Heart right ventricle (tissue), 16 donors: ENCODE data around the gene VWA7. TPM values are rescaled to one million over a fixed set of nuclear protein-coding genes. Genes with fewer than 3 reads are reported as not detected.

Experiments
- ATAC-seq, 8 donors: fragments of 200-7000 bp; cut with Tn5 transposase; one replicate each; pipeline ENCODE4 v1.9.1; 2020; ENCODE audit warnings: mild to moderate bottlenecking in 8 of 8, moderate library complexity in 8 of 8, moderate number of reproducible peaks in 1 of 8
- DNase-seq, 2 donors: peaks; one replicate each; pipeline ENCODE4 v3.0.0-alpha.2; 2020
- H3K27ac ChIP-seq, 10 donors: fragments of 200-600 bp; sonication (generic) in 2 of 10; one replicate each; pipeline versions ENCODE4 v1.5.0 to v1.8.0; 2020 to 2022; ENCODE audit warnings: mild to moderate bottlenecking in 3 of 10
- H3K27me3 ChIP-seq, 7 donors: fragments of 200-600 bp; one replicate each; pipeline ENCODE4 v1.8.0; 2021 to 2022; ENCODE audit warnings: mild to moderate bottlenecking in 2 of 7
- H3K36me3 ChIP-seq, 9 donors: fragments of 200-600 bp; sonication (generic) in 1 of 9; one replicate each; pipeline versions ENCODE4 v1.5.0 to v1.8.0; 2020 to 2022; ENCODE audit warnings: mild to moderate bottlenecking in 2 of 9
- H3K4me1 ChIP-seq, 9 donors: fragments of 200-600 bp; sonication (generic) in 1 of 9; one replicate each; pipeline versions ENCODE4 v1.5.0 to v1.8.0; 2020 to 2022; ENCODE audit warnings: mild to moderate bottlenecking in 4 of 9
- H3K4me3 ChIP-seq, 10 donors: fragments of 200-600 bp; sonication (generic) in 2 of 10; one replicate each; pipeline versions ENCODE4 v1.5.0 to v1.8.0; 2020 to 2022; ENCODE audit warnings: mild to moderate bottlenecking in 7 of 10, moderate library complexity in 2 of 10
- H3K9me3 ChIP-seq, 11 donors: fragments of 200-600 bp in 10 of 11; sonication (generic) in 2 of 11; one replicate each; pipeline versions ENCODE4 v1.5.0 to v1.8.0; 2013 to 2022; ENCODE audit warnings: mild to moderate bottlenecking in 2 of 11, control low read depth in 1 of 11, moderate library complexity in 1 of 11
- WGBS, 2 donors: extraction: QIAGEN DNeasy Blood & Tissue Kit; methylation state at CpG; one replicate each; pipeline ENCODE4 v1.1.7; 2013; ENCODE audit warnings: inconsistent platforms in 1 of 2; 5-methylcytosine and 5-hydroxymethylcytosine counted together
- intact Hi-C, 10 donors: fragments of 100-400 bp; cut with DNase I; formaldehyde crosslinking; loops; one replicate each; pipeline versions ENCODE4 v1.11.1 to v1.14.2; 2022
- polyA plus RNA-seq, 2 donors: library from polyadenylated mRNA; stranded (reverse); fragments of 200-250 nt; gene quantifications; one replicate each; pipeline ENCODE4 v1.2.3, GENCODE V29; 2013
- total RNA-seq, 10 donors: library from RNA; stranded (reverse); fragmentation: NEBNext Ultra II Directional in 3 of 10; extraction: Animal tissue kit (Norgen Biotek cat#: 25700) in 3 of 10; gene quantifications; one replicate each; pipeline versions ENCODE4 v1.2.1 to v1.2.4, GENCODE V29; 2021 to 2023
- TF ChIP-seq, protein P1 (sequence below), 9 donors: fragments of 200-600 bp; sonication (generic) in 2 of 9; IDR thresholded peaks; one replicate each; pipeline versions ENCODE4 v1.5.0 to v1.8.0; 2021 to 2022; ENCODE audit warnings: antibody characterized with exemption in 9 of 9, mild to moderate bottlenecking in 5 of 9, moderate library complexity in 1 of 9
- donor health status: Arrhythmogenic right ventricular cardiomyopathy.
- donor health status: ischemic (EF 13 %, LVEDD 7.1; RV severe dilation, severe dysfunction).
- donor health status: healthy with polysubstance abuse.
- donor health status: DM: no; HTN: yes; CAD: no.
- donor health status: DM: no; HTN: no; CAD: no.
- donor health status: ischemic (EF 25% LVEDD 6.9; RV normal size, moderate dysfunction).
- donor health status: ischemic (EF 25% LVEDD 5.7; RV mildly dilated, moderate dysfunction).
- donor health status: healthy.
- donor health status: DM: yes; HTN: yes; CAD: no.
- donor health status: Ischemic cardiomyopathy.
- donor health status: ischemic (EF 35%, LVEDD 5.7; RV mildly dilated, moderate dysfunction).
- donor health status: nonischemic (EF 11% LVEDD 7.7; RV severe dilation, severe dysfunction).
- donor health status: DM: yes; HTN: yes; CAD: no.
- donor health status: PGD.
- donor health status: ischemic (EF 29% LVEDD 5.4; RV normal size, mild dysfunction).
- donor health status: nonischemic (EF 23%, LVEDD 6.1; RV moderate dilation, normal function).

VWA7 gene
- total and polyA plus RNA-seq, 12 donors, result 2.2 to 28.3 (median 17.3) TPM

DNA sequence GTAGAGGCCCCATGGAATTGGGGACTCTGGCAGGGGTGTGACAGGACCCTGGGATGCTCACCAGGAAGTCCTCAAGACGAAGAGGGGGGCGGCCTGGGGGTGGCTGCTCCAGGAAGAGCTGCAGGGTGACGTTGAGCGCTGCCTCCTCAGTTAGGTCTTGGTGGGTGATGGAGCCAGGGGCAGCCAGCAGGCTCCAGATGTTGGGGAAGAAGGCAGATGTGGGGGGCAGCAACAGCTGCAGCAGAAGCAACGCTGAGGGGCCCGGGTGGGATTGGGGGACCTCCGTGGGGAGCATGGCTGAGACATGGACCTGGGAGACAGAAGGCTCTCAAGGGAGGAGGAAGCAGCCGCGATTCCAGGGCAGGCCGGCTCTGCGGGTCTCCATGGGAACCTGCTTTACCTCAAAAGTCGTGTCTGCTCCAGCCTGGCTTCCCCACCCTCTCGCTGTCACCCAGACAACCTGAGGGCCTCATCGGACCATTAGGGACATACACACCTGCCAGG is 591 bp downstream of the VWA7 start:
- Histone ChIP-seq H3K36me3 (peaks cover 0 to 39% (median 14%) of the 10 kb centered on the region in 9 donors), H3K27me3 (no peaks in the 10 kb centered on the region), H3K4me1 (peaks cover 7 to 23% (median 13%) of the 10 kb centered on the region in 9 donors), H3K4me3 (peak overlapping the region in 8 of 10 donors; percentile 13 to 47 (median 36)), H3K27ac (peak overlapping the region in 9 of 10 donors; percentile 41 to 83 (median 77)), H3K9me3 (no peaks in the 10 kb centered on the region)
- intact Hi-C loops, result loop anchor here in 4 of 10 donors (5.0 to 10.0 kb wide), 3 partner anchors 56 to 61 kb away; no protein-coding TSS in a partner anchor
- 37 to 38% methylated on average over 14 of the region's 14 CpGs for WGBS, 2 donors
- TF ChIP-seq, protein P1, sequence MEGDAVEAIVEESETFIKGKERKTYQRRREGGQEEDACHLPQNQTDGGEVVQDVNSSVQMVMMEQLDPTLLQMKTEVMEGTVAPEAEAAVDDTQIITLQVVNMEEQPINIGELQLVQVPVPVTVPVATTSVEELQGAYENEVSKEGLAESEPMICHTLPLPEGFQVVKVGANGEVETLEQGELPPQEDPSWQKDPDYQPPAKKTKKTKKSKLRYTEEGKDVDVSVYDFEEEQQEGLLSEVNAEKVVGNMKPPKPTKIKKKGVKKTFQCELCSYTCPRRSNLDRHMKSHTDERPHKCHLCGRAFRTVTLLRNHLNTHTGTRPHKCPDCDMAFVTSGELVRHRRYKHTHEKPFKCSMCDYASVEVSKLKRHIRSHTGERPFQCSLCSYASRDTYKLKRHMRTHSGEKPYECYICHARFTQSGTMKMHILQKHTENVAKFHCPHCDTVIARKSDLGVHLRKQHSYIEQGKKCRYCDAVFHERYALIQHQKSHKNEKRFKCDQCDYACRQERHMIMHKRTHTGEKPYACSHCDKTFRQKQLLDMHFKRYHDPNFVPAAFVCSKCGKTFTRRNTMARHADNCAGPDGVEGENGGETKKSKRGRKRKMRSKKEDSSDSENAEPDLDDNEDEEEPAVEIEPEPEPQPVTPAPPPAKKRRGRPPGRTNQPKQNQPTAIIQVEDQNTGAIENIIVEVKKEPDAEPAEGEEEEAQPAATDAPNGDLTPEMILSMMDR (IDR thresholded peaks at IDR 0.05), result no peak
- ATAC-seq (peak in 2 of 8 donors; percentile 1 to 9), DNase-seq (no peak)

DNA sequence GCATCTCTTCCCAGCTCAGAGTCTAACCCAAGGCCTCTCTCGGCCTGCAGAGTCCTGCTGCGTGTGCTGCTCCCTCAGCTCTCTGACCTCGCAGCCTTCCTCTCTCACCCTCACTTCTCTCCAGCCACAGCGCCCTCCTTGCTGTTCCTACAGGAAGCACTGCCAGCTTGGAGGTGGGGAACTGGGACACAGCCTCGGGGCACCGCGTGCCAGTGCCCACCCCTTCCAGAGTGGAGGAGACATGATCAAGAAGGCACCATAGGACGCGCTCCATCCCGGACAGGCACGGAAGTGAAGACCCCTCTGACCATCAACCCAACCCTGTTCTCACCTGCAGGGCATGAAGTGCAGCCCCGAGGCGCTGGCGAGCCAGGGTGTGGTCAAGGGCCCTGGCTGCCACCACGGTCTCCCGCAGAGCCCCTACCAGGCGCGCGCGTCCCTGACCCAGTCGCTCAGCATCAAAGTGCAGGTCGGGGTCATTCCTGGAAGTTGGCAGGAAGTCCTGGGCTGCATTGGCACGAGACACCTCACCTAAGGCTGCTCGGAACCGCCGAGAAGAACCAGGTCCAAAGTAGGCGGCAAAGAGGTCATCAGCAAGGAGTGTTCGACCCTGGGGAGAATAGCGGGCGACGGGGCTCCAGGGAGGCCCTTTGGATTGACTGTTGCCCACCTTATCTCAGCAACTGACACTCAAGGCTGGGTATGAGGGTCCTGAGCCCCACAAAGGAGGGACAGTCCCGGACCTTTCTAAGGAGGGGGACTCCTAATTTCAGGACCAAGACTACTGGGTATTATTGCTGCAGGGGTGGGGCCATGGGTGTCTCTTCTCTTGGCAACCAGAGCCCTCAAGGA is 1.3 kb downstream of the VWA7 start:
- no peaks in the 10 kb centered on the region for H3K9me3 ChIP-seq
- intact Hi-C loops, result loop anchor here in 4 of 10 donors (5.0 to 10.0 kb wide), 3 partner anchors 56 to 61 kb away; no protein-coding TSS in a partner anchor
- peaks cover 7 to 23% (median 13%) of the 10 kb centered on the region in 9 donors for H3K4me1 ChIP-seq
- ATAC-seq (no peak), DNase-seq (no peak)
- H3K27ac ChIP-seq, result peak overlapping the region in 7 of 10 donors; percentile 68 to 83 (median 80)
- H3K36me3 ChIP-seq, result peaks cover 0 to 32% (median 10%) of the 10 kb centered on the region in 9 donors
- H3K4me3 ChIP-seq, result no peak overlapping the region
- no peaks in the 10 kb centered on the region for H3K27me3 ChIP-seq
- TF ChIP-seq, protein P1 (IDR thresholded peaks at IDR 0.05), result no peak
- WGBS, 2 donors, result 89 to 94% methylated on average over 32 of the region's 32 CpGs

DNA sequence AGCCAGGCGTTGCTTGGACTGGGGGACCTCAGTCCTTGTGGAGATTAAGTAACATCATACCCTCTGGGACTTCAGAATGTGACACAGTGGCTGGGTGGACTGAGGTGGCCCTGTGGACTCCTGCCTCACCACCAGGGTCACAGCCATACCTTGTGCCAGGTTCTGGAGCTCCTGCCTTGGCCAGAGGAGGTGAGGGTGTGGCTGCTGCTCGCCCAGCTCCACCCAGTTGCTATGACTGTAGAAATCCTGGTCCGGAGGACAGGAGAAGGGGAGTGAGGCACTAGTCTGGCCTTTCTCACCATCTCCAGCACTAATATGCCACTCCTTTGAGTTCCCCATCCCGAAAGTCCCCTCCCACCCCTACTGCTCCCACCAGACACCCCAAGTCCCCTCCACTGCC is 1.9 kb downstream of the VWA7 start:
- H3K36me3 ChIP-seq, result peaks cover 0 to 25% (median 7%) of the 10 kb centered on the region in 9 donors
- no peak overlapping the region for H3K4me3 ChIP-seq
- H3K27ac ChIP-seq, result no peak overlapping the region
- ATAC-seq (no peak), DNase-seq (no peak)
- intact Hi-C loops, result loop anchor here in 4 of 10 donors (5.0 to 10.0 kb wide), 3 partner anchors 57 to 62 kb away; no protein-coding TSS in a partner anchor
- H3K9me3 ChIP-seq, result no peaks in the 10 kb centered on the region
- TF ChIP-seq, protein P1 (IDR thresholded peaks at IDR 0.05), result no peak
- whole genome bisulfite sequencing, 2 donors, result 79 to 81% methylated on average over 4 of the region's 4 CpGs
- no peaks in the 10 kb centered on the region for H3K27me3 ChIP-seq
- H3K4me1 ChIP-seq, result peaks cover 7 to 23% (median 13%) of the 10 kb centered on the region in 9 donors

DNA sequence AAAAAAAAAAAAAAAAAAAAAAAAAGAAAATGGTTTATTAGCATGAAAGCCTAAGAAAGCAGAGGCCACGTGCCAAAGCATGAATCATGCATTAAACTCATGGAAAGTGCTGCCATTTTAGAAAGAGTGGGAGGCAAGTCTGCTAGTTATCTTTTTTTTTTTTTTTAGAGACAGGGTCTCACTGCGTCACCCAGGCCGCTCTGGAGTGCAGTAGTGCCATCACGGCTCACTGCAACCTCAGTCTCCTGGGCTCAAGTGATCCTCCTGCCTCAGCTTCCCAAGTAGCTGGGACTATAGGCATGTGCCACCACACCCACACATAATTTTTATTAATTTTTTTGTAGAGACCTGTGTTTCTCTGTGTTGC is 5.2 kb downstream of the VWA7 start:
- Histone ChIP-seq H3K4me3 (no peak overlapping the region), H3K27ac (no peak overlapping the region), H3K36me3 (peaks cover 0 to 5% (median 0%) of the 10 kb centered on the region in 9 donors), H3K9me3 (no peaks in the 10 kb centered on the region), H3K4me1 (peaks cover 2 to 39% (median 7%) of the 10 kb centered on the region in 9 donors), H3K27me3 (no peaks in the 10 kb centered on the region)
- WGBS, 2 donors, result 72 to 74% methylated on average over 4 of the region's 4 CpGs
- TF ChIP-seq, protein P1 (IDR thresholded peaks at IDR 0.05), result no peak
- intact Hi-C loops, result loop anchor here in 4 of 10 donors (2.0 to 10.0 kb wide), 3 partner anchors 59 to 63 kb away; no protein-coding TSS in a partner anchor
- ATAC-seq (no peak), DNase-seq (no peak)
